ACC112 (cell line): ENCODE measurements around the gene ZNF772.
A peak's percentile ranks its signal among the peaks of the same experiment; 100 is the strongest.
"Not testable (repeated sequence)": the region's sequence is repeated elsewhere in the genome, so short reads cannot be mapped to it uniquely, and the experiment has no call there.

Source experiments
- H2AFZ ChIP-seq: fragments of 200-600 bp; sonication (generic); one replicate; pipeline ENCODE4 v1.6.0; 2017; ENCODE audit warnings: antibody characterized with exemption, low read length; ENCODE audit not compliant: unreplicated experiment
- H3K27ac ChIP-seq: fragments of 200-600 bp; sonication (generic); 2 replicates; pipeline ENCODE4 v1.5.1; 2014; ENCODE audit warnings: low read depth, mild to moderate bottlenecking, antibody characterized with exemption, low read length, moderate library complexity
- H3K27me3 ChIP-seq: fragments of 200-600 bp; sonication (generic); 2 replicates; pipeline ENCODE4 v1.6.1; 2014; ENCODE audit warnings: mild to moderate bottlenecking, antibody characterized with exemption, low read length, moderate library complexity, mixed read lengths; ENCODE audit not compliant: insufficient read depth
- H3K36me3 ChIP-seq: fragments of 200-600 bp; sonication (generic); 2 replicates; pipeline ENCODE4 v1.6.1; 2016; ENCODE audit warnings: mild to moderate bottlenecking, antibody characterized with exemption, low read length, moderate library complexity, mixed read lengths; ENCODE audit not compliant: insufficient read depth
- H3K4me1 ChIP-seq: fragments of 200-600 bp; sonication (generic); one replicate; pipeline ENCODE4 v1.6.1; 2016; ENCODE audit warnings: low read length, mixed read lengths; ENCODE audit not compliant: insufficient read depth, unreplicated experiment, control insufficient read depth
- H3K4me3 ChIP-seq: fragments of 200-600 bp; sonication (generic); 2 replicates; pipeline ENCODE4 v1.5.1; 2014; ENCODE audit warnings: mild to moderate bottlenecking, low read depth, low read length
- H3K79me2 ChIP-seq: fragments of 200-600 bp; sonication (generic); one replicate; pipeline ENCODE4 v1.6.0; 2016; ENCODE audit warnings: low read length; ENCODE audit not compliant: control insufficient read depth, unreplicated experiment, insufficient read depth

Gene ZNF772

DNA sequence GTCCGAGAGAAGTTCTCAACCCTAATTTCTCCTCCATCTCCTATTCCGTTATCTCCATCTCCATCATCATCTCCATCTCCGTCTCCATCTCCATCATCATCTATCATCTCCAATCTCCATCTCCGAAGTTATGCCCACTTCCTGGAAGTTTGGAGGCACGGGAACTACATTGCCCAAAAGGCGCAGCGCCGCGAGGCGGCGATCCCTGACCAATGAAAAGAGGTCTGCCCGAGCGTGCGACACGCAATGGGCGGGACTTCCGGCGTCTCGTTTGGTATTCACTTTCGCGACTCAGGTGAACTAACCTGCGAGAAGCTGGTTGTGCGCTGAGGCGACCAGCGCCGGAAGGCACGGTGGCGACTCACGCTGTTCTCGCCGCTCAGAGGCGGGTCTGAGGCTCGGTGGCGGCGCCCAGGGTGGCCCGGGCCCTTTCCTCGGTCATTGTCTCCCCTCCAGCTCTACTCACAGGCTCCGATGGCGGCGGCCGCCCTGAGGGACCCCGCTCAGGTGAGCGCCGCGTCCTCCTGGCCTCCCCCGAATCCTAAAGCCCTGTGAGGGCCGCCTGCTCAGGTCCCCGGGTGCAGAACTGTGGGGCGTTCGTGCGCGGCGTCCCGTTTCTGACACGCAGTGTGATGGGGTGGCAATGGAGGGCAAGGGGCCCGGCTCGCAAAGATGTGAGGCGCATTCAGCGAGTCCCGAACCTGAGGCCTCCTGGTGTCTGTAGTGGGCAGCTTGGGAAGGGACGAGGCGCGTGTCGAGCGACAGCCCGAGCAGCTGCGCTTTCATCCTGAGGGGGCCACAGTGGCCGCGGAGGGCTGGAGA lies 10.3 kb upstream of the ZNF772 start, which contains the start of gene ZNF419:
Gene ZNF419, plus strand, starts transcription at position 274 of the 822 bp plus-strand sequence. Its CDS starts 201 bp downstream, at position 475.
- H3K4me1 ChIP-seq, H3K79me2 ChIP-seq, H3K27ac ChIP-seq, H3K27me3 ChIP-seq: not testable (repeated sequence)
- H3K36me3 ChIP-seq: peaks cover 16% of the 10 kb centered on the region; the same call in 1 of the 2 replicates
- peak within 1 kb of the TSS; percentile 82 for H2AFZ ChIP-seq
- peak within 1 kb of the TSS; percentile 82 for H3K4me3 ChIP-seq

DNA sequence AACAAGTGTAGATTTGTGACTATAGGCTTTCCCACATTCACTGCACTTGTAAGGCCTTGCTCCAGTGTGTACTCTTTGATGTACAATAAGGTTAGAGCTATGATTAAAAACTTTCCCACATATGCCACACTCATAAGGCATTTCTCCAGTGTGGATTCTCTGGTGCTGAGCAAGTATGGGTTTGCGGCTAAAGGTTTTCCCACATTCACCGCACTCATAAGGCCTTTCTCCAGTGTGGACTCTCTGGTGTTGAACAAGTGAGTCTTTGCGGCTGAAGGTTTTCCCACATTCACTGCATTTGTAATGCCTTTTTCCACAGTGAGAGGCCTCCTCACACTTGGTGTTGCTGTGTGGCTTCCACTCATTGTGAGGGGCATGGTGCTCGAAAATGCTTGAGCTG lies 3.7 kb downstream of the ZNF772 start:
- Histone ChIP-seq H2AFZ (no peak overlapping the region), H3K27ac (no peak overlapping the region), H3K79me2 (peaks cover 18% of the 10 kb centered on the region), H3K27me3 (no peaks in the 10 kb centered on the region), H3K4me1 (no peaks in the 10 kb centered on the region), H3K4me3 (no peak overlapping the region), H3K36me3 (peaks cover 59% of the 10 kb centered on the region)

DNA sequence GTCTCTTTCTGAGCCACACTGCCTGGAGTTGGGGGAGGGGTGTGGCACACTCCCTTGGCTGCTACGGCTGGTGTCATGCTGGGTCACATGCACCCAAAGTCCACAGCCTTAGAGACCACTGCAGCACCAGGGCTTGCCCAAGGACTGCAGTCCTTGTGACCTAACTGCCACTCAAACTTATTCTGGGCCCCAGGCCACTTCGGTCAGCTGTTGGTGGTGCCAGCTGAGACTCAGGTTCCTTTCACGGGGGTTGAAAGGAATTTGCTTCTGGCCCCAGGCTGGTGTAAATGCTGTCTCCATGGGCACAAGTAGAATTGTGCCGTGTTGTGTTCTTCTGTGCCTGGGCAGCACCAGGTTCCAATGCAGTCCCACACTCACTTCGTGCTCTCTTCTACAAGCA lies 10.9 kb downstream of the ZNF772 start:
- Histone ChIP-seq H3K79me2 (no peaks in the 10 kb centered on the region), H3K27me3 (no peaks in the 10 kb centered on the region), H2AFZ (no peak overlapping the region), H3K36me3 (peaks cover 14% of the 10 kb centered on the region), H3K27ac (no peak overlapping the region), H3K4me3 (no peak overlapping the region), H3K4me1 (no peaks in the 10 kb centered on the region)

DNA sequence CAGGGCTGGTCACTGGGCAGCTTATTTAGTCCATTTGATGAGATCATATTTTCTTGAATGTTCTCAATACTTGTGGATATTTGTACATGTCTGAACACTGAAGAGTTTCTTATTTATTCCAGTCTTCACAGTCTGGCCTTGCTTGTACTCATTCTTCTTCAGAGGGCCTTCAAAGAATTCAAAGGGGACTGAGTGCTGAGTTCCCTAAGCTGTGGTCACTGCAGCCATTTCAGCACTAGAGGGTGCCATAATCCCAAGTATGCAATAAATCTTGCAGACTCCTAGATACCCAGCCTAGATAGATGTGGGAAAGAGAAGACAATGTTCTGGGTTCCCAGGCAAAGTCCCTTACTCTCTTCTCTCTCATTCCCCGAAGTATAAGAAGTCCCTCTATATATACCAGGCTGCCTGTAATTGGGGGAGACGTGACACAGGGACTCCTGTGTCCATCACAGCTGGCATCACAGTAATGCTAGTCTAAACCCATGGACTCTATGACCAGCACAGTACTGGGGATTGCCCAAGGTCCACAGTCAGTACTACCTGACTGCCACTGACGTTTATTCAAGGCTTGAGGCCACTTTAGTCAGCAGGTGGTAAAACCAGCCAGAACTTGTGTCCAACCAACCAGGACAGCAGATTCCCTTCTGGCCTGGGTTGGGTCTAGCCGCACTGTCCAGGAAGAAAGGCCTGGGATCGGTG lies 11.5 kb downstream of the ZNF772 start:
- Histone ChIP-seq H3K4me1 (no peaks in the 10 kb centered on the region), H3K79me2 (no peaks in the 10 kb centered on the region), H3K27ac (no peak overlapping the region), H3K27me3 (no peaks in the 10 kb centered on the region), H3K4me3 (no peak overlapping the region), H3K36me3 (peaks cover 10% of the 10 kb centered on the region), H2AFZ (no peak overlapping the region)

DNA sequence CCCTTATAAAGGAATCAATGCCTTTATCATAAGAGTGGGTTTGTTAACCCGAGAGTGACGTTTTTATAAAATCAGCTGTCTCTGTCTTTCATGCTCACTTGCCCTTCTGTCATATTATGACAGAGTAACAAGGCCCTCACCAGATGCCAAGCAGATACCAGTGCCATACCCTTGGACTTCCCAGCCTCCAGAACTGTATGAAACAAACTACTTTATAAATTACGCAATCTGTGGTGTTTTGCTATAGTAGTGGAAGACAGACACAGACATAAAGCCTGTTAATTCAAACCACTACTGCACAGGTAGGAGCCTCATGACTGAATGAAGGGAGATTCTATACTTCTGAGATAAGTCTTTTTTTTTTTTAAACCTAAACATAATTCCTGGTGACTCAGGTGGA lies 25.1 kb downstream of the ZNF772 start:
- H3K4me1 ChIP-seq: no peaks in the 10 kb centered on the region
- no peak overlapping the region for H2AFZ ChIP-seq
- H3K36me3 ChIP-seq: no peaks in the 10 kb centered on the region

DNA sequence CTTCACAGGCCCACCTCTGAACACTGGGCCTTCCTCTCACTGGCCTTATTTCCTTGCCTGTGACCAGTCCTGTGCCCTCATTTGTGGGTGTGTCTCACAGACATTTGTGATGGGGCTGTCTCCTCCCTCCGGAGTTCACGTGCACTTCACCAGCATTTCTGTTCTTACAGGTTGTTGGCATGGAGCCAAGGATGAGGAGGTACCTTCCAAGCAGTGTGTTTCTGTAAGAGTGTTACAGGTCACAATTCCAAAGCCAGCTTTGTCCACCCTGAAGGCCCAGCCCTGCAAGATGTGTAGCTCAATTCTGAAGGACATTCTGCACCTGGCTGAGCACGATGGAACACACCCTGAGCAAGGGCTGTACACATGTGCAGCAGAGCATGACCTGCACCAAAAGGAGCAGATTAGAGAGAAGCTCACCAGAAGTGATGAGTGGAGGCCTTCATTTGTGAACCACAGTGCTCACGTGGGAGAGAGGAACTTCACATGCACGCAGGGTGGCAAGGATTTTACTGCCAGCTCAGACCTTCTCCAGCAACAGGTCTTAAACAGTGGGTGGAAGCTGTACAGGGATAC lies 34.2 kb downstream of the ZNF772 start:
- Histone ChIP-seq H3K27me3 (no peaks in the 10 kb centered on the region), H3K27ac (no peak overlapping the region), H3K36me3 (peaks cover 27% of the 10 kb centered on the region), H3K4me1 (no peaks in the 10 kb centered on the region), H2AFZ (no peak overlapping the region), H3K4me3 (no peak overlapping the region), H3K79me2 (peaks cover 10% of the 10 kb centered on the region)

More for the DNA sequence above, 25.1 kb downstream of the ZNF772 start:
- no peak overlapping the region for H3K4me3 ChIP-seq
- H3K27me3 ChIP-seq: no peaks in the 10 kb centered on the region
- H3K79me2 ChIP-seq: no peaks in the 10 kb centered on the region
- no peak overlapping the region for H3K27ac ChIP-seq

DNA sequence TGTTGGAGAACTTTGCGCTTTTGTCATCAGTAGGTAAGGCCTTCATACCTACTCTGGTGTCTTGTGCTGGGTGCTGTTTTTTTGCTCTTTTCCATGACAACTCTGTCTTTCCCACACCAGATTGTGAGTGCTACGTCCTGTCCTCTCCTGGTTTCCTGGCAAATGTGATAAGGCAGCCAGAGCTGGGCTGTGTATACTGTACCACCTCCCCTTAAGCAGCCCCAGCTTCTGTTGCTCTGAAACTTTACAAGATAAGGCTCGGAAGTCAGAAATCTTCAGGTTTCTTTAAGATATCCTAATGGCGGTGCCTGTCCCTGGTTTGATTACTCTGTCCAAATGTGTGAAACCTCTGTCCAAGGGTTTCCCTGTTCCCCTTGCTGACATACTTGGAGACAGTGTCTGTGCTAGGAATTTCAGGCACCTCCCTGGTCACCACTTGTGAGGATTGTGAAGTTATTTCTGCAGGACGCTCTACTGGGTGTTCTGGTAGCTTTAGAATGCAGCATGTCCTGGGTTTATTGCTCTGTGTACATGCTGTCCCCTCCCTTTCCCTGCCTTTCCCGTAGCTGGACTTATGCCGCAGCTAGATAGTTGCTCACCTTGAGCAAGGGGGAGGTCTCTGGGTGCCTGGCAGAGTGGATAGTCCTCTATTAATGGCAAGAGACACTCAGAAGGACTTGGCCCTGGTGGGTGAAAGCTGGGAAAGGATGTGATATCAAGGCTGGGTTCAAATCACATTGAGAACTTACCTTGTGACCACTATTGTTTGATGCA lies 35.2 kb downstream of the ZNF772 start:
- Histone ChIP-seq H3K27me3 (no peaks in the 10 kb centered on the region), H3K4me1 (no peaks in the 10 kb centered on the region), H3K27ac (no peak overlapping the region), H3K36me3 (peaks cover 27% of the 10 kb centered on the region), H3K79me2 (peaks cover 10% of the 10 kb centered on the region), H3K4me3 (no peak overlapping the region), H2AFZ (no peak overlapping the region)

DNA sequence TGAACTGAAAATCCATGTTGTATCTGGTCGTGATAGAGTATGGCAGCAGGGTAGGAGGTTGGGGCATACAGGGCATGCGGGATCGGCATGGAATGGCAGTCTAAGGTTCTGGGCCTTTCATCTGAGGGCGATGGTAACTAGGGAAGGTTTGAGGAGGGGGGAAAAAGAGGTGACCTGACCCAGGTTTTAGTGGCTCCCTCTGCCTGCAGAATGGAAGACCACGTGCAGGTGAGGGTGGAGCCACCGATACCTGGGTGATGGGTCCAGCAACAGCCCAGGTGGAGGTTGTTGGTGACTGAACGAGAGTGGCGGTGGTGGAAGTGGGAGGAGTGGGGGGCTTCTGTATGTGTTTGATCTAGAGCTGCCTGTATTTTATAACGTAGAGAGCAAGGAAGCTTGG lies 38.4 kb downstream of the ZNF772 start:
- peaks cover 20% of the 10 kb centered on the region for H3K79me2 ChIP-seq
- peaks cover 12% of the 10 kb centered on the region for H3K36me3 ChIP-seq
- H3K27ac ChIP-seq: no peak overlapping the region
- H2AFZ ChIP-seq: no peak overlapping the region
- no peak overlapping the region for H3K4me3 ChIP-seq
- peaks cover 3% of the 10 kb centered on the region for H3K4me1 ChIP-seq
- H3K27me3 ChIP-seq: no peaks in the 10 kb centered on the region

DNA sequence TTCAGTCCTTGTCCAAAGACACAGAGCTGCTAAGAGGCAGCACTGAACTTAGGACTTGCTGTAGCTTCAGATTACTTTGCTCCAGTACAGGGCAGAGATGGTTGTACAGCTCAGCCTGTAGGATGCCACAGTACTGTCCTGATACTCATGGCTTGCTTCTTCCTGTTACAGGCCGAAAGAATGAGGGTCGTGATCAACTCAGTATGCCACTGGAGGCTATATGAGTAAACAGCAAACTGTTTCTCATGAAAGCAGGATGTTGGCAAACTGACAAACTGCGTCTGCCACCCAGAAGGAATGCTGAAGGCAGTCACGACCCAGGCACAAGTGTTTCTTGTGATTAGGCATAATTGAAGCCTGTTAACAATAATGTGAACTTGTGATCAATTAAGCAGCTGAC lies 39.4 kb downstream of the ZNF772 start:
- H2AFZ ChIP-seq: no peak overlapping the region
- H3K27ac ChIP-seq: no peak overlapping the region
- H3K79me2 ChIP-seq: peaks cover 20% of the 10 kb centered on the region
- no peak overlapping the region for H3K4me3 ChIP-seq
- H3K36me3 ChIP-seq: peaks cover 2% of the 10 kb centered on the region
- no peaks in the 10 kb centered on the region for H3K27me3 ChIP-seq
- H3K4me1 ChIP-seq: peaks cover 3% of the 10 kb centered on the region

DNA sequence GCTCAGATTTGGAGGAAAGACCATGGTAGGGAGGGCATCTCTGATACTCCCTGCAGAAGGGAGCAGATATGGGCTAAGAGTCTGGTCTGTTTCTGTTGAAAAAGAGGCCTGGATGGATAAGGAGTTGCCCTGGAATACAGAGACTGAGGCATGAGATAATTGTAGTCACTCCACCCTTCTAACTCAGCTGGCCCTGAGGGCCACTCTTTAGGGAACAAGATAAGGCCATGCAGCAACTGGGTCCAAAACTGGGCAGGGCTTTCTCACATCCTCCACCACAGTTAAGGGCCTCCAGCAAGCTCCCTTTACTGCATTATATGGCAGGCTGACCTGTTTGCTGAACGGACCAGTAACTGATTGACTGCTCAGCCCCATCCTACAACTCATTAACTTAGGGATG lies 40.9 kb downstream of the ZNF772 start:
- Histone ChIP-seq H3K4me3 (peak overlapping the region; percentile 96), H3K27ac (no peak overlapping the region), H3K79me2 (peaks cover 20% of the 10 kb centered on the region), H2AFZ (no peak overlapping the region), H3K36me3 (no peaks in the 10 kb centered on the region), H3K27me3 (no peaks in the 10 kb centered on the region), H3K4me1 (peaks cover 3% of the 10 kb centered on the region)
